HG02970 (cell line): ENCODE data around the gene CLASP1.
"Not testable (repeated sequence)": the region's sequence is repeated elsewhere in the genome, so short reads cannot be mapped to it uniquely, and the experiment has no call there.

Experiments used
- ATAC-seq: cut with Tn5 transposase; IDR thresholded peaks from one replicate; pipeline ENCODE4 v1.9.1; 2021; ENCODE audit warnings: mild to moderate bottlenecking, moderate library complexity, moderate number of reproducible peaks; ENCODE audit not compliant: unreplicated experiment, low FRiP score

Gene CLASP1

GRCh38 chr2:121649149-121649595 lies at the start of gene CLASP1:
TSS of gene CLASP1 (minus strand) at chr2:121649462. CDS start at chr2:121605895, 43,567 bp downstream.
- peak; percentile 44 for ATAC-seq

- no peak for ATAC-seq
These were observed 49.2 kb upstream of the CLASP1 start for GRCh38 chr2:121698318-121698930.

DNA sequence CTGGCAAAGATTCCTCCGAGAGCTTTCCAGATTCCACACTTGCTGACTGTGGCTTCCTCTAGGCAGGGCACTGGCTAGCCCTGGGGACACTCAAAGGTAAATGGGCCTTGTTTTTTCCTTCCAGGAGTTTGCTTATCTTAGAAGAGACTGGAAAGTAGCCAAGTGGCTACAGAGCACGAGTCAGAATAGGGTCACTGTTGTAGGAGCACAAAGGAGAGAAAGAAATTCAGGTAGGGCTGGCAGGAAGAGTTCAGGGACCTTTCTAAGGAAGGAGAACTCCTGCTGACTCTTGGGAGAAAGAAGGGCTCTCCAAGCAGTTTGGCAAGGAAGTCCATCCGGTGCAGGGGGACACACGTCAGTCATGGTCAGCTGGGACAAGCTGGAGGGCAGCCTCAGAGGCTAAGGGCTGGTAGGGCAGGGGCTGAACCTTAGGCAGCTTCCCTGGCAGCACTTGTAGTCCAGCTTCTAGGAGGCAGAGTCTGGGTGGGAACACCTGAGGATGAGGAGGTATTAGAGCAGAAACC lies 47.9 kb upstream of the CLASP1 start:
- no peak for ATAC-seq

GRCh38 chr2:121696410-121696930 lies 47.2 kb upstream of the CLASP1 start:
- ATAC-seq: no peak

DNA sequence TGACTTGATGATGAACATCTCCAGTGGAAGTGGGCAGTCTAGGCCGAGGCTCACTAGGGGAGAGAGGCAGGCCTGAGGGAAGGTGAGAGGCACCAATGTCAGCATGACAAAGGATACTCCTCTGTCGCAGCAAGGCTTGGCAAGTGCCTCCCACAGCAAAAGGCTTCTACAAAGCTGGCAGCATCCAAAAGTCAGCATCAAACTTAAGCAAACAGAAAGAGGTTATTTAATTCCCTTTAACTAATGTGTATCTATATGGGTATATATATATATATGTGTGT lies 45.8 kb upstream of the CLASP1 start:
- no peak for ATAC-seq

GRCh38 chr2:121694398-121695170 lies 45.3 kb upstream of the CLASP1 start:
- no peak for ATAC-seq

DNA sequence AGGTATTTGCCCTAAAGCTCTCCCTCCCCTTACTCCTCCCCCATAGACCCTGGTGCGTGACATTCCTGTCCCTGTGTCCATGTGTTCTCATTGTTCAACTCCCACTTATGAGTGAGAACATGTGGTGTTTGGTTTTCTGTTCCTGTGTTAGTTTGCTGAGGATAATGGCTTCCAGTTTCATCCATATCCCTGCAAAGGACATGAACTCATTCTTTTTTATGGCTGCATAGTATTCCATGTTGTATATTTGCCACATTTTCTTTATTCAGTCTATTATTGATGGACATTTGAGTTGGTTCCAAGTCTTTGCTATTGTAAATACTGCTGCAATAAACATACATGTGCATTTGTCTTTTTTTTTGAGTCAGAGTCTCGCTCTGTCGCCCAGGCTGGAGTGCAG lies 41.3 kb upstream of the CLASP1 start:
- ATAC-seq: not testable (repeated sequence)

DNA sequence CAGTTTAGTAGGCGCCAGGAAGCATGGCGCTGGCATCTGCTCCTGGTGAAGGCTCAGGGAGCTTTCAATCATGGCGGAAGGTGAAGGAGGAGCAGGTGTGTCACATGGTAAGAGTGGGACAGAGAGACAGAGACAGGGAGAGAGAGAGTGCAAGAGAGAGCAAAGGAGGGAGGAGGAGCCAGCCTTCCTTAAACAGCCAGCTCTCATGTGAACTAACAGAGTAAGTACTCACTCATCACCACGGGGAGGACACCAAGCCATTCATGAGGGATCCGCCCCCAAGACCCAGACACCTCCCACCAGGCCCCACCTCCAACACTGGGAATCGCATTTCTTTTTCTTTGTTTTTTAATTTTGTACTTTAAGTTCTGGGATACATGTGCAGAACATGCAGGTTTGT lies 40.8 kb upstream of the CLASP1 start:
- no peak for ATAC-seq

DNA sequence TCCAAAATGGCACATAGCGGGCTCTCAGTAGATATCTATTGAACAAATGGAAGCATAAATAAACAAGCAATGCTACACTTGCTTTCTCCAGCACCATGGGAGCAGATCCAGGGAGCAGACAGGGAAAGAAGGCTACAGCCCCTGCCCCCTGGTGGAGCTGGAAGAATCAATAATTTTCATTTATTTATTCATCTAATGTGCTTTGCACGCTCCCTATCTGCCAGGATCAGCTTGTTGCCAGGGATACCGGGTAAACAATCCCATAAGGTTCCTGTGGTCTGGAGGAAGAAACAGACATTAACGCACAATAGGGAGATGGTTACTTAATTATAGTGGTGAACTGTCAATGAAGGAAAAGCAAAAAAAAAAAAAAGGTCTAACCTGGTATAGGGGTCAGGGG lies 40.1 kb upstream of the CLASP1 start:
- no peak for ATAC-seq

GRCh38 chr2:121688820-121689219 lies 39.6 kb upstream of the CLASP1 start:
- ATAC-seq: no peak

DNA sequence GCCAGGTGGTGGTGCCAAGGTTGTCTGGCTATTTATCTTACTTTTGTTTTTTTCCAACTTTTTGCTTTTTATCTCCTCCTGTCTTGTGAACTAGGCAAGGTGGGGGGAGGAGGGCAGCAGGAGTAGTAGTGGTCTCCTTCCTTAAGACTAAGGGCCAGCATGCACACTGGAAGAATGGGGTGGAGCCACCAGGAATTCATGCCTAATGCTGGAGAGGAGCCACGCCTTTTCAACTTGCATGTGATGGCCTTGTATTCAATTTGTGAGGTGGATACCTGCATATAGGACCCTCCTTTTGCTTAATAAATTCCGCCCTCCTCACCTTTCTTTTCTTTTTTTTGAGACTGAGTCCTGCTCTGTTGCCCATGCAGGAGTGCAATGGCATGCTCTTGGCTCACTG lies 37.6 kb upstream of the CLASP1 start:
- ATAC-seq: no peak

DNA sequence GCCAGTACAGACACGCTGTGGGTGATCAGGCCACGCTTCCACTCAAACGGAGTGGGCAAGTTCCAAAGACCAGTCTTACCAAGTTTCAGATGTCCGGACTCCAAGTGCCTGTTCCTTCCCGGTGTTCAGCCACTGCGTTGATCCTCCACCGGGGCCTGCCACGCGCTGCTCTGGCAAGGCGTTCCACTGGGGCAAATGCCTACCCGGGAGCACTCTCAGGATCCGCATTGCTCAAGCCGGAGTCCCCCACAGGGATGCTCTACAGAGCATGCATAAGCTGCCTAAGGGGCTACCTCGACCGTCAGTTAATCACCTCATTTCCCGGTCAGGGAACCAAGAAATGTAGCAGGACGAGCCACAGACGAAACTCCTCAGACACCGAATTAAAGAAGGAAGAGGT lies 37.0 kb upstream of the CLASP1 start:
- ATAC-seq: no peak

DNA sequence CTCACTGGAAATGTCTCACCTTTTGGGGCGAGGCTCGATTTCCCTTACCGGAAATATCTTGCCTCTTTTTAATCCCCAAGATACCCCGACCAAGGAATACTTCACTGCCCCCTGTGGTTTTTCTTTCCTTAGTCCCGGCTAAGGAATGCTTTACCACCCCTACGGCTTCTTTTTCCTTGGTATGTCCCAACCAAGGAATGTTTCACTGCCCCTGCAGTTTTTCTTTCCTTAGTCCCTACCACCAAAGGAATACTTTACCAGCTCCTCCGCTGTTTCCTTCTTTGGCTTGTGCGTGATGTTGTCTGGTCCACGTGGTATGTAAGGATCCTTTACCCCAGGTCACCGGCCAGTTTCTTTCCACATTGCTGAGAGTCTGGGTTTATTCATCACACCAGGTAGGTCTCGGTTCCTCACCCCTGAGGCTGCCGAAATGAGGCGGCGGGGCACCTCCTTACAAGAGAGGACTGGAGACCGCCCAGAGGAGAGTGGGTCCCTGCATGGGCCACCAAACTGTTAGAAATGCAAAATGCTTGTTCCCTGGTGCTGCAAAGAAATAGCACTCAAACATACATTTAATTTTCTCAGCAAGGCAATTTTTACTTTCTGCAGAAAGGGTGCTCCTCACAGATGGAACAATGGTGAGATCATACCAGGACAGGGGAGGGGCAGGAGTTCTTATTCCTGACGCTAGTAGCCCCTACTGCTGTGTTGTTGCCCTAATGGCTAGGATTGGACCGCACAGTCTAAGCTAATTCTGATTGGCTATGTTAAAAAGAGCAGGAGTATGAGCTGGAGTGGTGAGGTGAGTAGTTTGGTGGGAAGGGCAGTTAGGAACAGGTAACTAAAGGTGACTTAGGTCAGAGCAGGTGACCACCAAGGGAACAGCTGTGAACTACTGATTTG lies 33.4 kb upstream of the CLASP1 start:
- ATAC-seq: no peak

- ATAC-seq: no peak
These were observed 28.6 kb upstream of the CLASP1 start for GRCh38 chr2:121677855-121678254.

- ATAC-seq: not testable (repeated sequence)
These were observed 22.4 kb upstream of the CLASP1 start for GRCh38 chr2:121671621-121672020.

DNA sequence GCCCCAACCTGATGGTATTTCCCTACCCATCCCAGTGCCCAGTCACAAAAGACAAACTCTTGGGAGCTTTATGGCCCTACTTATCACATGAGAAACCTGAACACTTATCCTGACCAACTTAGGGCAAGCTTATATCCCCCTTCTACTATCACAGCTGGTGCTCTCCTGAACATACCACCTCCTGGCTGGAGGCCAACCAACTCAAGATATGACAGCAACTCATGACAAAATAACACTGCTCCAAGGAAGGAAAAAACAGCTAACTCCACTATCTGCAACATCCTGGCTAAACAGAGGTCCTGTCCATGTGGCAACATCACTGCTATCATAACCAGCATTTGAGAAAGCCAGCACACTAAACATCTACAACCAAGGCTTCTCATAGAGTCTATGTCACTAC lies 20.9 kb upstream of the CLASP1 start:
- ATAC-seq: no peak

DNA sequence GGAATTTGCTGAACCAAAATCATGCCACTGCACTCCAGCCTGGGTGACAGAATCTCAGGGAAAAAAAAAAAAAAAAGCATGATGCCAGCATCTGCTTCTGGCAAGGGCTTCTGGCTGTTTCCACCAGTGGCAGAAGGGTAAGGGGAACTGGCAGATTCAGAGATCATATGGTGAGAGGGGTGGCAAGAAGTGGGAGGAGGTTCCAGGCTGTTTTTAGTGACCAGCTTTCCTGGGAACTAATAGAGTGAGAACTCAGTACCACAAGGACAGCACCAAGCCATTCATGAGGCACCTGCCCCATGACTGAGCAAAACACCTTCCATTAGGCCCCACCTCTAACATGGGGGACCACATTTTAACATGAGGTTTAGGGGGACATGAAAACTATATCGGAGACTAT lies 18.4 kb upstream of the CLASP1 start:
- no peak for ATAC-seq

DNA sequence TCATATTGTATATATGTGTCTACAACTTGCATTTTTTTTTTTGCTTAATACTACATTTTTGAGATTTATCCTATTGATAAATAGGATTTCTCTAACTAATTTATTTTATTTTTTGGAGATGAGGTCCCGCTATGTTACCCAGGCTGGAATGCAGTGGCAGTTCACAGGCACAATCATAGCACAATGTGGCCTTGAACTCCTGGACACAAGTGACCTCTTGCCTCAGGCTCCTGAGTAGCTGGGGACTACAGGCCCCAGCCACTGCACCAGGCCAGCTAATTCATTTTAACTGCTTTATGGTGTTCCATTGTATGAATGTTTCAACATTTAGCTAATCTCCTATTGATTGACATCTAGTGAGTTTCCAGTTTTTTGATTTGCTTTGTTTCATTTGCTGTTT lies 16.8 kb upstream of the CLASP1 start:
- ATAC-seq: no peak

DNA sequence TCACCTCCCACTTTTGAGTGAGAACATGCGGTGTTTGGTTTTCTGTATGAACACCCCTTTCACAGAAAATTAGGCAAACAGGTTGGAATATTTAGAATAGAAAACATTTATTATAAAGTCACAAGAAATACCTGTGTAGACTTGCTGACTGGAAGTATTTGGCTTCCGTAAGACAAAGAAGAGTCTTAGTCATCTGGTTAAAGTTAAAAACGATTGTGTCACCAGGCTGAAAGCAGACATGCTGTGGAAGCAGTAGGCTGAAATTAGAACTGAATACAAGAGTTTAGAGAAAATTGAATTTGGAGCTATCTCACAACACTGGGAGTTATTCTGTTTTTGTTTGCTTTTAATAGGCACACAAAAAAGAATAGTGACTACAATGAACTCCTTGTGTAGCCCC lies 16.2 kb upstream of the CLASP1 start:
- ATAC-seq: no peak

DNA sequence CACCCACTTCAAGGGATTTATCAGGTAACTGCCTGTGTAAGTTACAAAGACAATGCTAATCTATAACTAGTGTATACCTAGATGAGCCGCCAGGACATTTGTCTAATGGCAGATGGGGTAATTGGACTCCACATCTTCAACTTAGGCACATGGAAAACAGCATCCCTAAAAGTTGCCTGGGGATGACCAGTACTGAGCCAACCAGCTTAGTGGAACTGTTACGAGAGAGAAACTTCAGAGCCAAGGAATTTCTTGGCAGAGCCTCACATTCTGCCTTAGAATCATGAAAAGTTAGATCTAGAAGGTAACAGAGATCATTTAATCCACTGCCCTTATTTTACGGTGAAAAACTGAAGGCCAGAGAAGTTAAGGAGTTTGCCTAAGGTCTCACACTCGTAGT lies 15.5 kb upstream of the CLASP1 start:
- no peak for ATAC-seq

DNA sequence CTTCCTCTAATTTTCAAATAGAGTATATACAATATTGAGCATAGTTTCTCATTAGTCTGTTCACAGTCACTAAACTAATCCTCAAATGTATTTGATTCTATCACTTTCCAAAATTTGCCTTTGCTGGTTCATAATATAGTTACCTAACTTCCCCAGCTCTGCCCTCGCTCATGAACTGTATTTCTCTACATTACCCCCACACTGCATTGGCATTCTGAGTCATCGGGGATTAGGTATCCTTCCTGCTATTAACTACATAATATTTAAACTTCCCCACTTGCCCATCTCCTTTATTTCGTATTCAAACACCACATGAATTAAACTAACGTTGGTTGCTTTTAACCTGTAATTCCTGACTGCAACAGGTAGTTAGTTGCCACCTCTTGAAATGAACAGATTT lies 14.8 kb upstream of the CLASP1 start:
- ATAC-seq: no peak
